ENCODE data around the gene CCDC14. TPM values are rescaled to one million over a fixed set of nuclear protein-coding genes. Genes with fewer than 3 reads are reported as not detected.

CCDC14 gene
- total RNA-seq, 1 experiment from 2014 or later, result 62.5 TPM

GRCh38 chr3:123980539-123980938, 19.5 kb upstream of the CCDC14 start:
- Histone ChIP-seq H3K79me1 (ENCODE audit: insufficient read depth, low read depth, low read length, poor library complexity, severe bottlenecking) (no peaks in the 10 kb centered on the region), H3K23me2 (ENCODE audit: insufficient read length, low read depth, low read length, poor library complexity, severe bottlenecking) (no peaks in the 10 kb centered on the region), H2BK120ac (ENCODE audit: low read depth, low read length, poor library complexity, severe bottlenecking) (no peak overlapping the region), H3K56ac (ENCODE audit: insufficient read length, low read depth, low read length) (no peak overlapping the region), H2BK5ac (ENCODE audit: insufficient read length, low read length) (no peak overlapping the region), H4K8ac (replicated peaks; ENCODE audit: insufficient read length, low read depth, low read length) (no peak overlapping the region), H4K20me1 (ENCODE audit: control insufficient read depth, insufficient read depth, insufficient read length) (no peaks in the 10 kb centered on the region), H2BK20ac (ENCODE audit: low read depth, low read length, poor library complexity, severe bottlenecking) (no peak overlapping the region), H2AFZ (ENCODE audit: low read length) (no peak overlapping the region), H3K4ac (ENCODE audit: low read depth, low read length) (no peak overlapping the region), H4K91ac (ENCODE audit: insufficient read length, low read depth, low read length) (no peak overlapping the region), H3K4me1 (ENCODE audit: insufficient read depth, low read length) (no peaks in the 10 kb centered on the region), H3K14ac (ENCODE audit: insufficient read depth, low read length) (no peak overlapping the region), H3K9ac (ENCODE audit: extremely low read depth, insufficient read length, low read length) (no peak overlapping the region), H3K79me2 (ENCODE audit: insufficient read depth, low read length) (no peaks in the 10 kb centered on the region), H3K27ac (ENCODE audit: insufficient read length, low read depth, low read length) (no peak overlapping the region), H3T11ph (ENCODE audit: low read length) (no peak overlapping the region), H4K5ac (ENCODE audit: insufficient read length, low read depth, low read length) (no peak overlapping the region), H2AK5ac (ENCODE audit: insufficient read length, low read length) (no peak overlapping the region), H3K23ac (ENCODE audit: insufficient read length, low read depth, low read length) (no peak overlapping the region), H2BK15ac (ENCODE audit: low read depth, low read length) (no peak overlapping the region), H3K9me3 (ENCODE audit: control insufficient read depth, low read depth, low read length) (no peaks in the 10 kb centered on the region), H3K27me3 (ENCODE audit: insufficient read depth, low read length) (no peaks in the 10 kb centered on the region), H2BK12ac (ENCODE audit: insufficient read length, low read depth, low read length) (no peak overlapping the region), H3K4me2 (ENCODE audit: insufficient read depth, insufficient read length, low read length) (peak overlapping the region; percentile 60), H3K18ac (ENCODE audit: insufficient read length, low read depth, low read length) (no peak overlapping the region)
- Mint-ChIP-seq H3K36me3 (ENCODE audit: insufficient read depth in 1 of 3, low read depth in 3 of 3) (no peaks in the 10 kb centered on the region), H3K4me3 (peak overlapping the region; percentile 65 to 71), H3K4me1 (peaks cover 9 to 15% of the 10 kb centered on the region in 2 experiments), H3K9me3 (no peaks in the 10 kb centered on the region), H3K27me3 (ENCODE audit: low read depth) (peaks cover 42% of the 10 kb centered on the region), H3K27ac (no peak overlapping the region)
- no peak for TF ChIP-seq CTCF (conservative IDR thresholded peaks at IDR 0.05)
- no CpG with 5 or more reads among the region's 4 CpGs for WGBS (ENCODE audit: extremely low coverage, insufficient read length, low lambda C conversion rate)
- no peak for DNase-seq

All from H9 (cell line).